Breast epithelium (tissue), 4 donors: ENCODE data around the gene AP2A1. TPM values are rescaled to one million over a fixed set of nuclear protein-coding genes. Genes with fewer than 3 reads are reported as not detected.

ENCODE experiments used
- DNase-seq, 2 donors: peaks; one replicate each; pipeline ENCODE4 v3.0.0-alpha.2; 2019; ENCODE audit warnings: low spot score in 2 of 2
- H3K27ac ChIP-seq, 2 donors: fragments of 200-600 bp; sonication (generic) in 1 of 2; one replicate each; pipeline ENCODE4 v1.5.1; 2016 to 2019; ENCODE audit warnings: mild to moderate bottlenecking in 1 of 2
- H3K27me3 ChIP-seq, 2 donors: fragments of 200-600 bp; sonication (generic) in 1 of 2; one replicate each; pipeline versions ENCODE4 v1.5.1 to v1.6.0; 2017 to 2019; ENCODE audit warnings: control low read depth in 1 of 2, mild to moderate bottlenecking in 1 of 2
- H3K36me3 ChIP-seq: fragments of 200-600 bp; one replicate; pipeline ENCODE4 v1.5.1; 2019
- H3K4me1 ChIP-seq, 2 donors: fragments of 200-600 bp; sonication (generic); one replicate each; pipeline ENCODE4 v1.5.1; 2016 to 2019; ENCODE audit warnings: control low read depth in 1 of 2
- H3K4me3 ChIP-seq, 3 donors: fragments of 200-600 bp; sonication (generic); 1 replicate in 2 of 3; 2 replicates in 1 of 3; pipeline ENCODE4 v1.5.1; 2016 to 2019; ENCODE audit warnings: mild to moderate bottlenecking in 3 of 3, moderate library complexity in 2 of 3
- H3K9me3 ChIP-seq, 2 donors: fragments of 200-600 bp; sonication (generic) in 1 of 2; one replicate each; pipeline ENCODE4 v1.5.1; 2016 to 2019; ENCODE audit warnings: control low read depth in 1 of 2
- POLR2A ChIP-seq: fragments of 450-650 bp; IDR thresholded peaks from one replicate; pipeline ENCODE4 v1.6.1; 2016; ENCODE audit warnings: antibody characterized with exemption, mild to moderate bottlenecking, moderate library complexity
- POLR2AphosphoS5 ChIP-seq, 3 donors: sonication (generic); formaldehyde crosslinking; IDR thresholded peaks; one replicate each; pipeline ENCODE4 v1.6.1; 2017; ENCODE audit warnings: antibody characterized with exemption in 3 of 3
- intact Hi-C: fragments of 100-400 bp; cut with DNase I; formaldehyde crosslinking; loops from one replicate; pipeline ENCODE4 v1.15.1; 2023; ENCODE audit warnings: low total_unique reads
- total RNA-seq, 3 donors: library from RNA; depleted of rRNA; stranded (reverse); fragments of >200 nt; gene quantifications; one replicate each; pipeline ENCODE4 v1.1.0, GENCODE V29; 2016
- TF ChIP-seq, protein P1 (sequence below), 3 donors: fragments of 450-650 bp; IDR thresholded peaks; one replicate each; pipeline ENCODE4 v1.5.1; 2016 to 2017; ENCODE audit warnings: antibody characterized with exemption in 3 of 3, mild to moderate bottlenecking in 3 of 3, moderate library complexity in 3 of 3

Gene AP2A1
- total RNA-seq, 3 donors from 2014 or later: 42.1 to 71.0 (median 59.3) TPM

DNA sequence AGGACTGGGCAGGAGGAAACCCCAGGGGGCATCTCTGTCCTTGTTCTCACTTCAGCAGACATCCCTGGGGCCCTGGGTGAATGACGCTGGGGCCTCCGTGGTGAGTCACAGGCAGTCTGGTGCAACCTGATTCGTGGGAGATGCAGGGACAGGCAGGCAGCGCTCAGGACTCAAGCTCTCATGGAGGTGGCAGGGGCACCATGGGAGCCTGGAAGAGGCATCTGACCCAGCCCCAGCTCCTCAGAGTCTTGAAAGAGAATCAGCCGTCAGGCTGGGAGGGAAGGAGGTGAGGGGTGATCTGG is 70.2 kb downstream of the AP2A1 start:
- no peak overlapping the region for H3K4me3 ChIP-seq
- H3K27ac ChIP-seq: no peak overlapping the region
- no peaks in the 10 kb centered on the region for H3K9me3 ChIP-seq
- no peak for DNase-seq
- H3K4me1 ChIP-seq: no peaks in the 10 kb centered on the region
- H3K36me3 ChIP-seq: no peaks in the 10 kb centered on the region
- no peaks in the 10 kb centered on the region for H3K27me3 ChIP-seq
- intact Hi-C loops: no loop called here
- TF ChIP-seq, protein P1, sequence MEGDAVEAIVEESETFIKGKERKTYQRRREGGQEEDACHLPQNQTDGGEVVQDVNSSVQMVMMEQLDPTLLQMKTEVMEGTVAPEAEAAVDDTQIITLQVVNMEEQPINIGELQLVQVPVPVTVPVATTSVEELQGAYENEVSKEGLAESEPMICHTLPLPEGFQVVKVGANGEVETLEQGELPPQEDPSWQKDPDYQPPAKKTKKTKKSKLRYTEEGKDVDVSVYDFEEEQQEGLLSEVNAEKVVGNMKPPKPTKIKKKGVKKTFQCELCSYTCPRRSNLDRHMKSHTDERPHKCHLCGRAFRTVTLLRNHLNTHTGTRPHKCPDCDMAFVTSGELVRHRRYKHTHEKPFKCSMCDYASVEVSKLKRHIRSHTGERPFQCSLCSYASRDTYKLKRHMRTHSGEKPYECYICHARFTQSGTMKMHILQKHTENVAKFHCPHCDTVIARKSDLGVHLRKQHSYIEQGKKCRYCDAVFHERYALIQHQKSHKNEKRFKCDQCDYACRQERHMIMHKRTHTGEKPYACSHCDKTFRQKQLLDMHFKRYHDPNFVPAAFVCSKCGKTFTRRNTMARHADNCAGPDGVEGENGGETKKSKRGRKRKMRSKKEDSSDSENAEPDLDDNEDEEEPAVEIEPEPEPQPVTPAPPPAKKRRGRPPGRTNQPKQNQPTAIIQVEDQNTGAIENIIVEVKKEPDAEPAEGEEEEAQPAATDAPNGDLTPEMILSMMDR (IDR thresholded peaks at IDR 0.05): no peak
- no peak for TF ChIP-seq POLR2AphosphoS5 (IDR thresholded peaks at IDR 0.05)
- TF ChIP-seq POLR2A: no peak

DNA sequence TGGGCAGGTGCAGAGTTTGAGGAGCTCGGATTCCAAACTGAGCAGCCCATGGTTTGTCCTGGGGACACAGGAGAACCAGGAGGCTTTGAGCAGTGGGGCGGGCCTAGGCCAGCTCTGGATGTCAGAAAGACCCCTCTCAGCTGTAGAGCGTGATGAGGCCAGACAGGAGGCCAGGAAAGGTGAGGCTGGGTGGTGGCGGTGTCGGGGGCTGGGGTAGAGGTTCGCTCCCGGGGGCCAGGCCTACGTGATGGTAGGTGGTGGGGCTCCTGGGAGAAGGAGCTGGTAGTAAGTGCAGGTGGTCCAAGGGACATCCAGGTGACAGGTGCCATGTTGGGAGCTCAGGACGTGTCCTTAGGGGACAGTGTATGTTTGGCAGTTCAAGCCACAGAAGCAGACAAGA is 70.6 kb downstream of the AP2A1 start:
- TF ChIP-seq POLR2AphosphoS5 (IDR thresholded peaks at IDR 0.05): no peak
- TF ChIP-seq, protein P1 (IDR thresholded peaks at IDR 0.05): no peak
- TF ChIP-seq POLR2A: no peak
- no peak for DNase-seq
- Histone ChIP-seq H3K9me3 (no peaks in the 10 kb centered on the region), H3K4me3 (no peak overlapping the region), H3K27me3 (no peaks in the 10 kb centered on the region), H3K4me1 (no peaks in the 10 kb centered on the region), H3K36me3 (no peaks in the 10 kb centered on the region), H3K27ac (no peak overlapping the region)
- intact Hi-C loops: no loop called here

DNA sequence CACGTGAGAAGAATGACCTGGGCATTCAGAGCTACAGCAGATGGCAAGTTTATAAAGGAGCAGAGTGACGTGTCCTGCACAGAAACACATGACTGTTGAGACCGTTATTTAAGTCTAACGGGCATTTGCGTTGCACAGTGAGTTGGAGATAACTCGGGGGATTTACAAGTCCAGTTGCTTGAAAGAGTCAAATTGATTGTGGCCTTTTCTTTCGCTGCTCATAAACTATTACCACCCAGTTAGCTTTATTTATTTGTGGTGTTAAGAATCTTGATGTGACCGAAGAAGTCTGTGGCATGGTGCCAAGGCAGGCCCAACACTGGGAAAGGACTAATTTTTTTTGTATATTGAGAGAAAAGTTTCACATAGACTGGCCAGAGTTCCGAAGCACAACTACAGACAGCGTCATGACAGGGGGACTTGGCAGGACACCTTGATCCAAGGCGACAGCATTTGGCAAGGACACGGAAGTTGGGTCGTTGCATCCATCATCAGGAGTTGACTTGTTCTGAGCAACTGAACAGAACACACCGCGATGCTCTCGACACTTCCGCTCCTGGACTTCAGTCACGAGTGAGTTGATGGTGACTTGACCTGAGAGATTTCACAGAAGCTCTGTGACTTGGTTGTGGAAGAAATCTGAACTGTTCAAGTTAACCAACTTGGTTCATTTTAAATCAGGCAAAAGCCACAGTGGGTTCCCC is 72.2 kb downstream of the AP2A1 start:
- Histone ChIP-seq H3K4me3 (no peak overlapping the region), H3K9me3 (no peaks in the 10 kb centered on the region), H3K36me3 (no peaks in the 10 kb centered on the region), H3K27me3 (no peaks in the 10 kb centered on the region), H3K4me1 (no peaks in the 10 kb centered on the region), H3K27ac (no peak overlapping the region)
- intact Hi-C loops: no loop called here
- TF ChIP-seq POLR2A (no peak), POLR2AphosphoS5 (IDR thresholded peaks at IDR 0.05) (no peak)
- TF ChIP-seq, protein P1 (IDR thresholded peaks at IDR 0.05): no peak
- DNase-seq: no peak

DNA sequence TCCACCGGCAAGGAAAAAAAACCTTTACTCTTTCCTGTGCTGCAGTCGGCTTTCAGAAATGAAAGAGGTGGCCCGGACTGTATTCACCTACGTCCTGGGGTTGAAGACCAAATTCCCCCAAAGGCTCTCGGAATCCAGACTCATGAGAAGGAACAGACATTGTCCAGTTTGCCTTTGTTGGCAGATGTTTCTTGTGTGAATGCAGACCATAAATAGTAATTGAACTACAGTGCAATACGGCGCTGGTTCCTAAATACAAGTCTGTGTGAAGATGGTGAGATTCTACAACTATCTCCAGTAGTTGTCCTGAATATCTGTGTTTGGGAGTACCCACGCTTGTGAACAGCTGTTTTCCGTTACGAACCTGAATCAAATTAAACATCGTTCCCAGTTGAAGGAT is 72.9 kb downstream of the AP2A1 start:
- no peak overlapping the region for H3K4me3 ChIP-seq
- DNase-seq: no peak
- H3K27me3 ChIP-seq: no peaks in the 10 kb centered on the region
- H3K27ac ChIP-seq: no peak overlapping the region
- H3K9me3 ChIP-seq: no peaks in the 10 kb centered on the region
- H3K4me1 ChIP-seq: no peaks in the 10 kb centered on the region
- H3K36me3 ChIP-seq: no peaks in the 10 kb centered on the region
- intact Hi-C loops: no loop called here
- TF ChIP-seq POLR2A (no peak), POLR2AphosphoS5 (IDR thresholded peaks at IDR 0.05) (no peak)
- TF ChIP-seq, protein P1 (IDR thresholded peaks at IDR 0.05): no peak

DNA sequence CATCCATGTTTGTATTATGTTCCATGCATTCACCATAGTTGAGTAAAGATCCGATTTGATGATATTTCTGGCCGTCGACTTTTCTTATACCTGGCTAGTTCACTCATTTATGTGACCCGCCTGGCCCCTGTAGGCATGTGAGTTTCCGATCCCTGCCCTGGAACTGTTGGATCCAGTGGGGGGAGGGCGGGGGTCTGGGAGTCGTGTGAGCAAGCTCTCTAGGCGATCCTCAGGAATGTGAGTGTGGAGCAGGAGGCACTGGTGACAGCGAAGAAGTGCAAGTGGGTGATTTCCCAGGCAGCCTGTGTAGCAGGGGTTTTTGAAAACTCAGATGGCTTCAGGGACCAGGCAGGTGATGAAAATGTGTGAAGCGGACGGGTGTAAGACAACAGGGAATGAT is 73.5 kb downstream of the AP2A1 start:
- TF ChIP-seq POLR2A: no peak
- TF ChIP-seq, protein P1 (IDR thresholded peaks at IDR 0.05): no peak
- TF ChIP-seq POLR2AphosphoS5 (IDR thresholded peaks at IDR 0.05): no peak

More for the DNA sequence above, 73.5 kb downstream of the AP2A1 start:
- H3K27ac ChIP-seq: no peak overlapping the region
- no peaks in the 10 kb centered on the region for H3K36me3 ChIP-seq
- H3K4me1 ChIP-seq: no peaks in the 10 kb centered on the region
- H3K27me3 ChIP-seq: no peaks in the 10 kb centered on the region
- intact Hi-C loops: no loop called here
- H3K4me3 ChIP-seq: no peak overlapping the region
- no peak for DNase-seq
- H3K9me3 ChIP-seq: no peaks in the 10 kb centered on the region
